GM19372 (cell line): Measurements from ENCODE around the gene ZFHX3.

ENCODE experiments used
- ATAC-seq: cut with Tn5 transposase; IDR thresholded peaks from one replicate; pipeline ENCODE4 v1.9.1; 2021; ENCODE audit warnings: mild to moderate bottlenecking, low read depth, moderate library complexity; ENCODE audit not compliant: unreplicated experiment

The ZFHX3 gene

GRCh38 chr16:72959301-72959996 is 88.5 kb downstream of the ZFHX3 start:
- no peak for ATAC-seq

GRCh38 chr16:72958522-72959076 is 89.3 kb downstream of the ZFHX3 start:
- ATAC-seq = no peak

GRCh38 chr16:72957303-72958277 is 90.3 kb downstream of the ZFHX3 start:
- ATAC-seq = no peak

DNA sequence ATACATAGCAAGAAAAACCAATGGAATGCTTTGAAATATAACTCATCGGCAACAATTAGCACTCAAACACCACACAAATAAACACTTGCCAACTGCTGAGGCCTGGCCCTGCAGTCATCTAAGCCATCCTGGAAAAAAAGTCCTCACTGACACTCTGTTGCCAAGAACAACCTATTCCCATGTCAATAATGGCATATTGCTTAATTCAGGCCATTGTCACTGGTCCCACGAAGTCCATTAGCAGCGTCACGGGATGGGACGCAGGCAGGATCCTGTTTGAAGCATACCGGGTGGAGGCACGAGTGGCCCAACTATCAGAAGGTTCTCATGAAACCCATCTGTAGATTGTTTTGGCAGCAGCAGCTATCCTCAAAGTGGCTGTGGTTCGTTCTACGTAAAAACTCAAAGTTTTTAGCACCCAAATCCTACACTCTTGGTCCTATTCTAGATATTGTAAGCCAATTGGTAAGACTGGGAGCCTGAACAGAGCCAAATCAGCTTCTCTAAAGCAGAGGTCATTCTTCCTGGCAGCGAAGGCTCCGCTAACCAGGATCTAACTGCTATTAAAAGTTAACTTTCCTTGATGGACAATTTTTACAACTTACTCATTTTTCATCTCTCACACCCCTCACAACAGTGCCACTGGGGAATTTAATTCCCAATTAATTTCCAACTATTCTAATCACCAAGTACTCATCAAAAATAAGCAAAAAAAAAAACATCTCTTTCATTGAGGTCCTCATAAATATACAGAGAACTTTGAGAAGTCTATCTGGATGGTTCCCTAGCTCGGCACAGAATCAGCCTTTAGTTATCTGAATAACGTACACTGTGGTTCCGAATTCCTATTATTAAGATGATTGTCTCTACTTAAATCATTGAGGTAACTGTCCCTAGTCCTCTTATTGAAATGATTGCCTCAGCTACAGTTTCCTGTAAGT is 91.5 kb downstream of the ZFHX3 start:
- no peak for ATAC-seq

DNA sequence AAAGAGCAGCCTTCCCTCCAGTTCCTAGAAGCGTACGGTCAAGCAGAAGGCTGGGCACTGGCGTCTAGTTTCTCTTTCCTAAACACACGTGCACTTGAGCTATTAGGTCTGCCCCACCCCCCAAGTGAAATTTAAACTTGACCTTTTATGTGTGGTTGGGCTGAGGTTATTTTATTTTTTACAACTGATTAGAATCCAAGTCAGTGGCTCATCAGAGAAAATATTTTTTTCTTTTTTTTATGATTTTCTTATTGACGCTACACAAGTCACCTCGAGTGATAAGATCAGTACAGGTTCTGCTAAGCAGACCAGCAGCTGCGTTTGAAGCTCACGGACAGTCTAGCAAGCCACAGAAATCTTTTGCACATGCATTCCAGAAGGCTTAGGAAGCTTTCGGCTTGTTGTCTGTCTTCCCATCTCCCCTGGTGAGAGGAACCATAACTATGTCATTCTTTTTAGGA is 95.1 kb downstream of the ZFHX3 start:
- ATAC-seq = no peak

DNA sequence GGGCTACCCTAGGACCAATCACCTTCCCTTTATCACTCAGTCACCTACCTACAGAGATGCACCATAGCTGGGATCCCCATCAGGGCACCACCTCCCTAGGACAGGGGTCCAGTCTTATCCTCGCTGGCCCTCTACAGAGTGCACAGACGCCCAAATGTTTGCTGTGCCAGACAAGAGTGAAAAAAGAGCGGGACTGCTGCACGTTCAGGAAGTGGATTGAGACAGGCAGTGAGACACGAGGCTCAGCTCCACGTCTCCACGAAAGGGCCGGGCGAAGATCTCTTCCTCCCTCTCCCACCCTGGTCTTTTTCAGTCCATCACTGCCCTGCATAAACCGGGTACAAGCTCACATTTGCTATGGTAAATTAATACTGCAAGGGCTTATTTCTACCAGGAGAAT is 95.5 kb downstream of the ZFHX3 start:
- no peak for ATAC-seq

GRCh38 chr16:72951916-72952315 is 96.0 kb downstream of the ZFHX3 start:
- no peak for ATAC-seq

GRCh38 chr16:72950669-72951068 is 97.3 kb downstream of the ZFHX3 start:
- no peak for ATAC-seq

- ATAC-seq = no peak
Measured at GRCh38 chr16:72948238-72948829, 99.6 kb downstream of the ZFHX3 start.

- no peak for ATAC-seq
Measured at GRCh38 chr16:72947379-72948237, 100.3 kb downstream of the ZFHX3 start.

DNA sequence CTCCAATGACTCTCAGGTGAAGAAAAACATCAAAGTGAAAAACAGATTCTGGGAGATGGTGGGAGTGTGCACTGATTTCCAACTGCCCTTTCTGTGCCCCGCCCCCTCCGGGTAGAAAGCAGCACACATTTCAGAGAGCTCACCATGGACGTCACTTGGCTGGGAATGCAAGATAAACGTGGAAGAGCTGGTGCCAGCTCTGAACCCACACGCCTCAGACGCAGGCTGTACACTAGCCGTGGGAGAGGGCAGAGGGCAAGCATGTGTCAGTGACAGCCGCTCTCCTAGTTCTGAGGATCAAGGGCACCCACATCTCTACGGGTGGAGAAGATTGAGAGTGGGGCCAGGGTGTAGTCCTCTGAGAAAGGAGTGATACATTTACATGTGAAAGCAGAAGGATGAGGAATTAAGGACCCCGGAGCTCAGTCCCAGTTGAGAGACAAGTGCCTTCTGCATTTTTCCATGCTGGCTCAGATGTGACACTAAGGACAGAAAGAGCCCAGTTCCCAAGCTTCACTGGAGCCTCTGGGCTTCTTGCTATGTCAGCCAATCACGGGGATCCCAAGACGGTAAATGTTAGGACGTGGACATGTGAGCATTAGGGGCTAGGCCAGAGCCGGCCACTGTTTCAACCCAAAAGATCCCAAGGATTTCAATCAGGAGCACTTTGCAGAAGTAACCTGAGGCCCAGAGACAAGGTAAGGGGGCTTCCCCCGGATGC is 101.3 kb downstream of the ZFHX3 start:
- ATAC-seq = no peak

DNA sequence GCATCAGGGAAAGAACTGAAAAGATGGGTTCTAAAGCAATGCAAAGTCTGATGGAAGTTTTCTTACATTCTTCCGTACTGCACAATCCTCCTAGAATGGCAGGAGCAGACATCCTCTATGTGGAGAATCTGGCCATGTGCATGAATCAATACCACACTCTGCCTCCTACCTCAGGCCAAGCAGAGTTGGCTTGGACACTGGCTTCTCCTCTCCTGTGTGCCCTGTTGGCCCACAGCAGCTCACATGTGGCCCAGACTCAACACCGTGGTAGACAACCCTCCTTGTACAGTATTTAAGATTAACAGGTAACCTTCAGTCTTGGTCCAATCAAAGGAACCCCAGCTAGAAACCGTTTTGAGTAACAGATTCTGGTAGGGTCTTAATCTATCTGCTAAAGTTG is 101.9 kb downstream of the ZFHX3 start:
- no peak for ATAC-seq

DNA sequence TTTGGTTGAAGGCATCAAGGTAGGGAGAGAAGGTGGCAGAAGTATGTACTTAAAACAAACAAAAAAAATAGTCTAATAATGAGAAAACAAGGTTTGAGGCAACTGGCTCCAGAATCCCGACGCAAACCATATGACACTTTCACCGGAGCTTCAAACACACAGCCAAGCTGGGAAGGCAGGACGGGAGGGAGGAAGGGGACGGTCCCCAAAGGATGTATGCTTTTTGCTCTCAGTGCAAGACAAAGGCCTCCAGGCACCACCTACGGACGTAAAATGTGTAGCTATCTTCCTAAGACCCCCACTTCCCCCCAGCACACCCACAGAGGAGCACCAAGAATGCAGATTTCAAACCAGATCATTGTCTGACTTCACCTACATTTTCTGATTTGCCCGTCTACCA is 102.3 kb downstream of the ZFHX3 start:
- ATAC-seq = no peak

DNA sequence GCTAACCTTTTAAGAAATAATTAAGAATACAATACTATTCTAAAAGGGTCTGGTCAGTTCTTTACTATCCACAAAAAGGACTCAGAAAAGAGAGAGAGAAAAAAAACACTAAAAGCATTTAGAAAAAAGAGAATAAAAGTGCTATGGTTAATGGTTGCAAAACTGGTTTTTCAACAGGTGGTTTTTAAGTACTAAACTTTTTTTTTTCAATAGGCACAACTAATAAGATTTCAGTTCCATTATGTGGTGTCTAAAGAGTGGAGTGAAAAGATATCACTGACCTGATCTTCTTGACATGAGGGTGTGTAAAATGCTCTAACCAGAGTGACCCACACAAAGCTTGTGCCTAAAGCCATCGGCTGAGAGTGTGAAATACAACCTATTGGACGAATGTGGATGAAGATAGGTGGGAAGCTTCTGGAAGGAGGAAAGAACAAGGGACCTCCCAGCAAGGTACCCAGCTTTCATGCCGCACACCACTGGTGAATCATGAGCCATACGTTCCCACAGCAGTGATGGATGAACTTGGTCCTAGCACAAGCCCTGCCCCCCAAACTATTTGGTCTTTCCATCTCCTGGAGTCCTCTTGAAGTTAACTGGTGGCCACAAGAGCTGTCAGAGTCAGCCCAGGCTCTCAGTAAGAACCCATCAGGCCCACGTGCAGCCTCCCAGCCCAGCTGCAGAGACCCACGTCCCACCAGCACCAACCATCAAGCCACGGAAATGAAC is 103.0 kb downstream of the ZFHX3 start:
- ATAC-seq = no peak

DNA sequence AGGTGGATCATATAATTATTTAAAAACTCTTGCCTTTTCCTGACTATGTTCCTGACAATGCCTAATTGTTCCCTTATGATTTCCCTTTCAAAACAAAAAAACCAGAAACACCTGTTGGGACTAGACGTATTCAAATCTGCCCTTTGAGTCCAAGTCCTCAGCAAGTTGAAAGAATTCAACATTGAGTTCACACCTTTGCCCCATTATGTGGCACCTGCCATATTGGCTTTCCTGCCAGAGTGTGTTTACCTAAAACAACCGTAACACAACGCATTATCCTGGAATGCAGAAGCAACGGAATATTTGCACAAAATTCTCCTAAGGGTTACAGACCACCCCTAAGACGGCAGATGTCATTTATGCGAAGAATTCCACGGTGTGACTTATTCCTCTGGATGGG is 105.9 kb downstream of the ZFHX3 start:
- no peak for ATAC-seq

DNA sequence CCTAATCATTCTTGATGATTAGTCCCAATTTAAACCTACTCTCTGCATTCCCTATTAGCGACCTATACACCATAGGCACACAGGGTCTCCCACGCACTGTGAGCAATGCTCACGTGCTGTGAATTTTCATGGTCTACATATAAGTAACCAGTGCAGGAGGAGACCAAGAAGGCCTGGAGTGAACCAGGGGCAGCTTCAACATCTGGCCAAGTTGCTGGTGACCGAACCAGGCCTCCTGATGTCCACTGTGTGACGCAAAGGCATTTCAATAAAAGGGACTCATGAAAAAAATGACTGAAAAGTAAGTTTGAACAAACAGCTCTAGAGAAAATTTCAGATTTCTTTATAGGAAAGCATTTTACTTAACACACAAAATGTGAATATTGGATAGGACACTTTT is 107.0 kb downstream of the ZFHX3 start:
- ATAC-seq = no peak

DNA sequence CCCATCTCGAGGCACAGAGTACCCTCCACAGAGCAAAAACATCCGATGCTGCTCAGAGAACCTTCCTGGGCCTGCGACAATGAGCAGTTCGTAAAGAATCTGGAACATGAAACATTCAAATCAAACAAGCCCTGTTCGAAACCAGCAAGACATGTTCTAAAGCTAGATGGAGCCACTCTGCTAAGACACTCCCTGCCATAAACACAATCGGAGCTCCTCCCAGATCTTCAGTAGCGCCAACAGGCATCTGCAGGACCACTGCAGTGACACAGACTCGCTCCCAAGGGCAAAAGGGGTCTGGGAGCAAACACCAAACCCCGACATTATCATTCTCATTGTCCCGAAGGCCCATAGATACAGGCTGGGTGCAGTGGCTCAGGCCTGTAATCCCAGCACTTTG is 108.7 kb downstream of the ZFHX3 start:
- ATAC-seq = no peak

DNA sequence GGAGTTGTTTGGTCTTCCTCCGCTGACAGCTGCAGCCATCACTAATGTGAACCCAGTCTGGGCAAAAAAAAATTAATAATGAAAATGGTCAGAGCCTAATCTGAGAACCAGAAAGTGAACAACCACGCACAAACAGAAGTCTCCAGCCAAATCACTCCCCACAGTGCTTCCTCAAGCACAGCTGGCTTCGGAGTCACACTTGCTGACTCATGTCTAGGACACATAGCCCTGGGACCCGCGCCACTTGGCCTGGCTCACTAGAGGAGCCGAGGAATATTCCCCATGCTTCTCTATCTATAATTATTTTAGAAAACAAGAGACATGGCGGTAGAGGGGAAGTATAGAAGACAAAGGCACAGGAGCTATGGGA is 109.1 kb downstream of the ZFHX3 start:
- no peak for ATAC-seq
